DND-41 (cell line): ENCODE measurements around the gene RXFP4.

Experiments used
- ATAC-seq: fragments of 200-7000 bp; cut with Tn5 transposase; 3 replicates; pipeline ENCODE4 v1.9.1; 2021; ENCODE audit warnings: low read depth; ENCODE audit not compliant: insufficient read depth
- DNase-seq: peaks from one replicate; pipeline ENCODE4 v3.0.0-alpha.2; 2020
- H2AFZ ChIP-seq: 2 replicates; pipeline ENCODE4 v1.6.0; 2012; ENCODE audit warnings: low read depth, low read length
- H3K27ac ChIP-seq: 2 replicates; pipeline ENCODE4 v1.5.1; 2012; ENCODE audit warnings: low read length, inconsistent platforms
- H3K27me3 ChIP-seq: fragments of 200-600 bp; sonication (generic); 2 replicates; pipeline ENCODE4 v1.6.0; 2012; ENCODE audit warnings: low read length, mild to moderate bottlenecking, inconsistent platforms; ENCODE audit not compliant: insufficient read depth, poor library complexity
- H3K36me3 ChIP-seq: 2 replicates; pipeline ENCODE4 v1.5.1; 2012; ENCODE audit warnings: low read length, inconsistent platforms; ENCODE audit not compliant: insufficient read depth
- H3K4me1 ChIP-seq: 2 replicates; pipeline ENCODE4 v1.5.1; 2012; ENCODE audit warnings: mild to moderate bottlenecking, low read length; ENCODE audit not compliant: insufficient read depth
- H3K4me2 ChIP-seq: 2 replicates; pipeline ENCODE4 v1.6.0; 2012; ENCODE audit warnings: mild to moderate bottlenecking, moderate library complexity, low read length, inconsistent platforms; ENCODE audit not compliant: insufficient read depth
- H3K4me3 ChIP-seq, 2 experiments: fragments of 200-600 bp in 1 of 2; shearing (Covaris generic) in 1 of 2; 2 replicates each; pipeline ENCODE4 v1.5.1; 2012 to 2016; ENCODE audit warnings: inconsistent platforms in 2 of 2, low read length in 2 of 2, mild to moderate bottlenecking in 2 of 2, low read depth in 1 of 2, moderate library complexity in 1 of 2
- H3K79me2 ChIP-seq: 2 replicates; pipeline ENCODE4 v1.6.0; 2012; ENCODE audit warnings: low read length, inconsistent platforms; ENCODE audit not compliant: insufficient read depth
- H3K9ac ChIP-seq: 2 replicates; pipeline ENCODE4 v1.6.0; 2012; ENCODE audit warnings: low read depth, mild to moderate bottlenecking, inconsistent platforms, low read length, moderate library complexity
- H3K9me3 ChIP-seq: 2 replicates; pipeline ENCODE4 v1.5.1; 2012; ENCODE audit warnings: low read length, moderate library complexity, mild to moderate bottlenecking, inconsistent platforms; ENCODE audit not compliant: insufficient read depth, severe bottlenecking
- H4K20me1 ChIP-seq: 2 replicates; pipeline ENCODE4 v1.6.0; 2012; ENCODE audit warnings: low read length; ENCODE audit not compliant: insufficient read depth
- CTCF ChIP-seq: IDR thresholded peaks from 2 replicates; pipeline ENCODE4 v1.5.1; 2012; ENCODE audit warnings: borderline replicate concordance, low read length, moderate library complexity, mild to moderate bottlenecking; ENCODE audit not compliant: poor library complexity, severe bottlenecking; ENCODE audit errors: extremely low read depth
- EZH2 ChIP-seq: IDR thresholded peaks from 3 replicates; pipeline ENCODE4 v1.6.1; 2012; ENCODE audit warnings: borderline replicate concordance, low read depth, mild to moderate bottlenecking, moderate library complexity, low read length, inconsistent platforms; ENCODE audit not compliant: severe bottlenecking

RXFP4 gene

GRCh38 chr1:155918660-155919059 is 22.8 kb upstream of the RXFP4 start:
- ATAC-seq (no peak), DNase-seq (no peak)
- Histone ChIP-seq H2AFZ (no peak overlapping the region), H3K9ac (no peak overlapping the region), H3K36me3 (peaks cover 94% of the 10 kb centered on the region), H3K4me2 (no peak overlapping the region), H3K9me3 (no peaks in the 10 kb centered on the region), H3K79me2 (peaks cover 14% of the 10 kb centered on the region), H3K27ac (no peak overlapping the region), H3K4me3 (no peak overlapping the region), H3K4me1 (no peaks in the 10 kb centered on the region), H4K20me1 (peaks cover 13% of the 10 kb centered on the region; the same call in 1 of the 2 replicates), H3K27me3 (no peaks in the 10 kb centered on the region)
- TF ChIP-seq CTCF: no peak
- no peak for TF ChIP-seq EZH2

GRCh38 chr1:155919801-155920200 is 21.6 kb upstream of the RXFP4 start:
- ATAC-seq (no peak), DNase-seq (no peak)
- no peak for TF ChIP-seq CTCF
- TF ChIP-seq EZH2: no peak
- H3K27ac ChIP-seq: no peak overlapping the region
- no peaks in the 10 kb centered on the region for H3K27me3 ChIP-seq
- no peak overlapping the region for H3K4me3 ChIP-seq
- peaks cover 13% of the 10 kb centered on the region; the same call in 1 of the 2 replicates for H4K20me1 ChIP-seq
- no peak overlapping the region for H2AFZ ChIP-seq
- H3K4me1 ChIP-seq: no peaks in the 10 kb centered on the region
- no peaks in the 10 kb centered on the region for H3K9me3 ChIP-seq
- H3K79me2 ChIP-seq: peaks cover 14% of the 10 kb centered on the region
- no peak overlapping the region for H3K9ac ChIP-seq
- no peak overlapping the region for H3K4me2 ChIP-seq
- peaks cover 94% of the 10 kb centered on the region for H3K36me3 ChIP-seq

DNA sequence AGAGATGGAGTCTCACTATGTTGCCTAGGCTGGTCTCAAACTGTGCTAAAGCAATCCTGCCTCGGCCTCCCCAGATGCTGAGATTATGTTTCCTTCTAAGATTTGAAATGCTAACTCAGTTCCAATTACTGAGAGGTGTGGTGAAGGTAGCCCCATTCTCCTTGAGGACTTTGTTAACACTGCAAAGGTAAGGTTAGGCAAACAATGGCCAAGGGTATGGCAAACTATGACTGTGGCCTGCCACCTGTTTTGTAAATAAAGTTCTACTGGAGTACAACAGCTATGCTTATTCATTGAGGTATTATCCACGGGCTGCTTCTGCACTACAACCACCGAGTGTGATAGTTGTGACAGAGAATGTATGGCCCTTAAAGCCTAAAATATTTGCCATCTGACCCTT is 20.7 kb upstream of the RXFP4 start:
- H3K4me3 ChIP-seq: no peak overlapping the region
- no peak overlapping the region for H2AFZ ChIP-seq
- H3K4me1 ChIP-seq: no peaks in the 10 kb centered on the region
- H3K36me3 ChIP-seq: peaks cover 93% of the 10 kb centered on the region
- H3K79me2 ChIP-seq: peaks cover 20% of the 10 kb centered on the region
- ATAC-seq (no peak), DNase-seq (no peak)
- H3K27me3 ChIP-seq: no peaks in the 10 kb centered on the region
- H3K4me2 ChIP-seq: no peak overlapping the region
- no peak overlapping the region for H3K9ac ChIP-seq
- no peak overlapping the region for H3K27ac ChIP-seq
- no peaks in the 10 kb centered on the region for H3K9me3 ChIP-seq
- TF ChIP-seq CTCF (no peak), EZH2 (no peak)
- peaks cover 17% of the 10 kb centered on the region; the same call in 1 of the 2 replicates for H4K20me1 ChIP-seq

DNA sequence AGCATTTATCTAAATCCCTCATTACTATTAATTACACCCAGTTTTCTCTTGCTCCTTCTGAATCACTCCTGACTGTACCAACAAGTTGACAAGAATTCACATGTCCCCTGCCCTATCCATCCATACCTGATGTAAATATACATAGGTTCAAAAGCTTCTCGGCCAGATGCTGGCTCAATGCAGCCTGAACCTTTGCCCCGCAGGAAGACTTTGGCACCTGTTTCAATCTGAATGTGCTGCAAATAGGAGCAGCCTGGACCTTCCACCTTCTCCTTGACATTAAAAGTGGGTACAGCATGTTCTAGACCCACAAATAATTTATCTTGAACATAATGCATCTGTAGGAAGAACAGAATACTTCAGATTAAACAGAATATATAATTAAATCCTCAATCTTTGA is 15.9 kb upstream of the RXFP4 start:
- ATAC-seq (no peak), DNase-seq (no peak)
- no peak overlapping the region for H3K4me3 ChIP-seq
- H3K36me3 ChIP-seq: peaks cover 96% of the 10 kb centered on the region
- H3K9ac ChIP-seq: no peak overlapping the region
- H2AFZ ChIP-seq: no peak overlapping the region
- no peak overlapping the region for H3K4me2 ChIP-seq
- H4K20me1 ChIP-seq: peaks cover 44% of the 10 kb centered on the region; the same call in 1 of the 2 replicates
- H3K4me1 ChIP-seq: peaks cover 5% of the 10 kb centered on the region
- H3K9me3 ChIP-seq: no peaks in the 10 kb centered on the region
- TF ChIP-seq EZH2 (no peak), CTCF (no peak)
- no peak overlapping the region for H3K27ac ChIP-seq
- H3K27me3 ChIP-seq: no peaks in the 10 kb centered on the region
- peaks cover 66% of the 10 kb centered on the region for H3K79me2 ChIP-seq
